ENCODE measurements around the gene DCHS2. TPM values are rescaled to one million over a fixed set of nuclear protein-coding genes. Genes with fewer than 3 reads are reported as not detected.

Gene DCHS2
- total and polyA plus RNA-seq, 2 experiments from 2014 or later, result 0.12 to 1.7 TPM

GRCh38 chr4:154422152-154422551 lies 69.4 kb downstream of the DCHS2 start:
- no peaks in the 10 kb centered on the region for H3K9me2 ChIP-seq (replicated peaks; ENCODE audit: insufficient read depth)
- H3K36me3 ChIP-seq (replicated peaks; ENCODE audit: insufficient read depth, low read depth), result no peaks in the 10 kb centered on the region

GRCh38 chr4:154421618-154422017 lies 70.0 kb downstream of the DCHS2 start:
- no peaks in the 10 kb centered on the region for H3K36me3 ChIP-seq (replicated peaks; ENCODE audit: insufficient read depth, low read depth)
- no peak overlapping the region for H3K4me3 ChIP-seq
- H2AFZ ChIP-seq, result no peak overlapping the region
- TF ChIP-seq EZH2 (IDR thresholded peaks at IDR 0.05; ENCODE audit: borderline replicate concordance) (no peak), EZH2phosphoT487 (IDR thresholded peaks at IDR 0.05; ENCODE audit: low read depth, severe bottlenecking, unreplicated experiment) (no peak), CTCF (IDR thresholded peaks at IDR 0.05; ENCODE audit: poor library complexity) (no peak)
- no peaks in the 10 kb centered on the region for H3K9me3 ChIP-seq (ENCODE audit: low read depth)
- peaks cover 22% of the 10 kb centered on the region for H3K27me3 ChIP-seq
- DNase-seq (ENCODE audit: low spot score), result no peak
- no peaks in the 10 kb centered on the region for H3K9me2 ChIP-seq (replicated peaks; ENCODE audit: insufficient read depth)
- no peaks in the 10 kb centered on the region for H4K20me1 ChIP-seq (ENCODE audit: insufficient read depth, poor library complexity, severe bottlenecking)
- H3K79me2 ChIP-seq, result no peaks in the 10 kb centered on the region
- H3K4me2 ChIP-seq, result no peak overlapping the region
- H3K27ac ChIP-seq, result no peak overlapping the region
- H3K4me1 ChIP-seq (ENCODE audit: insufficient read depth), result no peaks in the 10 kb centered on the region
- WGBS (ENCODE audit: low lambda C conversion rate, missing lambda C conversion rate), result 74% methylated on average over 6 of the region's 6 CpGs

More at GRCh38 chr4:154422152-154422551, 69.4 kb downstream of the DCHS2 start:
- TF ChIP-seq EZH2phosphoT487 (IDR thresholded peaks at IDR 0.05; ENCODE audit: low read depth, severe bottlenecking, unreplicated experiment) (no peak), EZH2 (IDR thresholded peaks at IDR 0.05; ENCODE audit: borderline replicate concordance) (no peak), CTCF (IDR thresholded peaks at IDR 0.05; ENCODE audit: poor library complexity) (no peak)
- DNase-seq (ENCODE audit: low spot score), result no peak
- 0% methylated on average over 1 of the region's 1 CpG for WGBS (ENCODE audit: low lambda C conversion rate, missing lambda C conversion rate)
- Histone ChIP-seq H3K4me3 (no peak overlapping the region), H2AFZ (no peak overlapping the region), H3K27ac (no peak overlapping the region), H3K4me1 (ENCODE audit: insufficient read depth) (no peaks in the 10 kb centered on the region), H4K20me1 (ENCODE audit: insufficient read depth, poor library complexity, severe bottlenecking) (no peaks in the 10 kb centered on the region), H3K4me2 (no peak overlapping the region), H3K9me3 (ENCODE audit: low read depth) (no peaks in the 10 kb centered on the region), H3K27me3 (peaks cover 22% of the 10 kb centered on the region), H3K79me2 (no peaks in the 10 kb centered on the region)

GRCh38 chr4:154417373-154417673 lies 74.3 kb downstream of the DCHS2 start:
- WGBS (ENCODE audit: low lambda C conversion rate, missing lambda C conversion rate), result 31% methylated on average over 2 of the region's 2 CpGs
- Histone ChIP-seq H4K20me1 (ENCODE audit: insufficient read depth, poor library complexity, severe bottlenecking) (no peaks in the 10 kb centered on the region), H3K9me2 (replicated peaks; ENCODE audit: insufficient read depth) (no peaks in the 10 kb centered on the region), H3K27ac (peak overlapping the region; percentile 32), H3K36me3 (replicated peaks; ENCODE audit: insufficient read depth, low read depth) (no peaks in the 10 kb centered on the region), H3K4me1 (ENCODE audit: insufficient read depth) (no peaks in the 10 kb centered on the region), H3K79me2 (no peaks in the 10 kb centered on the region), H2AFZ (peak overlapping the region; percentile 70), H3K27me3 (peaks cover 9% of the 10 kb centered on the region), H3K9me3 (ENCODE audit: low read depth) (no peaks in the 10 kb centered on the region), H3K4me3 (no peak overlapping the region), H3K4me2 (peak overlapping the region; percentile 73)
- TF ChIP-seq EZH2 (IDR thresholded peaks at IDR 0.05; ENCODE audit: borderline replicate concordance), result no peak
- no peak for TF ChIP-seq CTCF (IDR thresholded peaks at IDR 0.05; ENCODE audit: poor library complexity)
- no peak for TF ChIP-seq EZH2phosphoT487 (IDR thresholded peaks at IDR 0.05; ENCODE audit: low read depth, severe bottlenecking, unreplicated experiment)
- no peak for DNase-seq (ENCODE audit: low spot score)

GRCh38 chr4:154416190-154416547 lies 75.4 kb downstream of the DCHS2 start:
- WGBS (ENCODE audit: low lambda C conversion rate, missing lambda C conversion rate), result 2% methylated on average over 10 of the region's 10 CpGs
- no peaks in the 10 kb centered on the region for H4K20me1 ChIP-seq (ENCODE audit: insufficient read depth, poor library complexity, severe bottlenecking)

More at GRCh38 chr4:154416190-154416547, 75.4 kb downstream of the DCHS2 start:
- Histone ChIP-seq H3K36me3 (replicated peaks; ENCODE audit: insufficient read depth, low read depth) (no peaks in the 10 kb centered on the region), H3K9me2 (replicated peaks; ENCODE audit: insufficient read depth) (no peaks in the 10 kb centered on the region), H3K4me2 (peak overlapping the region; percentile 73), H3K79me2 (no peaks in the 10 kb centered on the region), H3K4me1 (ENCODE audit: insufficient read depth) (no peaks in the 10 kb centered on the region), H3K9me3 (ENCODE audit: low read depth) (no peaks in the 10 kb centered on the region), H2AFZ (peak overlapping the region; percentile 70), H3K27ac (peak overlapping the region; percentile 32), H3K27me3 (peaks cover 8% of the 10 kb centered on the region), H3K4me3 (peak overlapping the region; percentile 60)
- peak; percentile 28 for TF ChIP-seq CTCF (IDR thresholded peaks at IDR 0.05; ENCODE audit: poor library complexity)
- no peak for TF ChIP-seq EZH2 (IDR thresholded peaks at IDR 0.05; ENCODE audit: borderline replicate concordance)
- peak; percentile 37 for DNase-seq (ENCODE audit: low spot score)
